MM.1S (cell line): ENCODE data around the gene TVP23C.

Experiments
- DNase-seq: peaks from one replicate; pipeline ENCODE4 v3.0.0-alpha.2; 2015
- H2AFZ ChIP-seq: fragments of 300-600 bp; sonication (generic); 2 replicates; pipeline ENCODE4 v1.6.0; 2016; ENCODE audit warnings: antibody characterized with exemption, low read length
- H3F3A ChIP-seq: fragments of 300-600 bp; sonication (generic); 2 replicates; pipeline ENCODE4 v1.6.1; 2016; ENCODE audit warnings: mild to moderate bottlenecking, antibody characterized with exemption, low read length, moderate library complexity, mixed read lengths; ENCODE audit not compliant: insufficient read depth
- H3K27ac ChIP-seq: fragments of 300-600 bp; sonication (generic); 2 replicates; pipeline ENCODE4 v1.5.1; 2016; ENCODE audit warnings: mild to moderate bottlenecking, low read length
- H3K27me3 ChIP-seq: fragments of 300-600 bp; sonication (generic); replicated peaks from 2 replicates; pipeline ENCODE4 v1.6.0; 2016; ENCODE audit warnings: low read length; ENCODE audit not compliant: insufficient read depth
- H3K36me3 ChIP-seq: fragments of 300-600 bp; sonication (generic); replicated peaks from 2 replicates; pipeline ENCODE4 v1.6.1; 2016; ENCODE audit warnings: mild to moderate bottlenecking, low read length, mixed read lengths; ENCODE audit not compliant: insufficient read depth
- H3K4me1 ChIP-seq: fragments of 300-600 bp; sonication (generic); 2 replicates; pipeline ENCODE4 v1.6.1; 2016; ENCODE audit warnings: low read length, mixed read lengths
- H3K4me2 ChIP-seq: fragments of 300-600 bp; sonication (generic); 2 replicates; pipeline ENCODE4 v1.6.0; 2016; ENCODE audit warnings: low read depth, low read length
- H3K4me3 ChIP-seq: fragments of 300-600 bp; sonication (generic); 2 replicates; pipeline ENCODE4 v1.5.1; 2016; ENCODE audit warnings: low read length, mixed read lengths
- H3K79me2 ChIP-seq: fragments of 300-600 bp; sonication (generic); 2 replicates; pipeline ENCODE4 v1.6.1; 2016; ENCODE audit warnings: mixed run types, low read length, mixed read lengths
- H3K9ac ChIP-seq: fragments of 300-600 bp; sonication (generic); 2 replicates; pipeline ENCODE4 v1.6.1; 2016; ENCODE audit warnings: low read length, mixed read lengths
- H3K9me2 ChIP-seq: fragments of 300-600 bp; sonication (generic); replicated peaks from 2 replicates; pipeline ENCODE4 v1.6.1; 2016; ENCODE audit warnings: mild to moderate bottlenecking, low read length, mixed read lengths; ENCODE audit not compliant: insufficient read depth
- H3K9me3 ChIP-seq: fragments of 300-600 bp; sonication (generic); replicated peaks from 2 replicates; pipeline ENCODE4 v1.6.1; 2016; ENCODE audit warnings: mild to moderate bottlenecking, low read length, mixed read lengths; ENCODE audit not compliant: insufficient read depth
- H4K20me1 ChIP-seq: fragments of 300-600 bp; sonication (generic); 2 replicates; pipeline ENCODE4 v1.6.1; 2016; ENCODE audit warnings: mild to moderate bottlenecking, low read length, moderate library complexity, mixed read lengths; ENCODE audit not compliant: insufficient read depth
- CTCF ChIP-seq: fragments of 300-600 bp; sonication (generic); IDR thresholded peaks from 2 replicates; pipeline ENCODE4 v1.5.1; 2016; ENCODE audit warnings: antibody characterized with exemption, low read length, mixed read lengths
- EZH2 ChIP-seq: fragments of 300-600 bp; sonication (generic); optimal IDR thresholded peaks from 2 replicates; pipeline ENCODE3; 2017; ENCODE audit warnings: low read depth, mild to moderate bottlenecking, antibody characterized with exemption, low read length, mixed read lengths
- EZH2phosphoT487 ChIP-seq: fragments of 300-600 bp; sonication (generic); IDR thresholded peaks from 2 replicates; pipeline ENCODE4 v1.6.1; 2018; ENCODE audit warnings: antibody characterized with exemption, low read length

TVP23C gene

GRCh38 chr17:15485045-15485444, 78.2 kb downstream of the TVP23C start:
- Histone ChIP-seq H4K20me1 (no peaks in the 10 kb centered on the region), H2AFZ (no peak overlapping the region), H3F3A (no peaks in the 10 kb centered on the region), H3K27me3 (no peaks in the 10 kb centered on the region), H3K79me2 (no peaks in the 10 kb centered on the region), H3K4me2 (no peak overlapping the region), H3K9me3 (no peaks in the 10 kb centered on the region), H3K27ac (no peak overlapping the region), H3K9me2 (no peaks in the 10 kb centered on the region), H3K4me1 (no peaks in the 10 kb centered on the region), H3K4me3 (no peak overlapping the region), H3K9ac (no peak overlapping the region), H3K36me3 (no peaks in the 10 kb centered on the region)
- TF ChIP-seq EZH2phosphoT487 (no peak), EZH2 (no peak), CTCF (no peak)
- no peak for DNase-seq

- Histone ChIP-seq H3K27me3 (no peaks in the 10 kb centered on the region), H3K36me3 (no peaks in the 10 kb centered on the region), H3K9me3 (no peaks in the 10 kb centered on the region), H3K4me2 (no peak overlapping the region), H3K4me1 (no peaks in the 10 kb centered on the region), H3K79me2 (no peaks in the 10 kb centered on the region), H2AFZ (no peak overlapping the region), H3K9me2 (no peaks in the 10 kb centered on the region), H3K27ac (no peak overlapping the region), H3F3A (no peaks in the 10 kb centered on the region), H3K9ac (no peak overlapping the region), H4K20me1 (no peaks in the 10 kb centered on the region), H3K4me3 (no peak overlapping the region)
- DNase-seq, result no peak
- TF ChIP-seq CTCF (no peak), EZH2phosphoT487 (no peak), EZH2 (no peak)
Measured at GRCh38 chr17:15483431-15483830, 79.9 kb downstream of the TVP23C start.

GRCh38 chr17:15482476-15482875, 80.8 kb downstream of the TVP23C start:
- TF ChIP-seq EZH2 (no peak), CTCF (no peak), EZH2phosphoT487 (no peak)

More at GRCh38 chr17:15482476-15482875, 80.8 kb downstream of the TVP23C start:
- Histone ChIP-seq H3K27me3 (no peaks in the 10 kb centered on the region), H3K9ac (no peak overlapping the region), H4K20me1 (no peaks in the 10 kb centered on the region), H3K36me3 (no peaks in the 10 kb centered on the region), H3K4me2 (no peak overlapping the region), H3F3A (no peaks in the 10 kb centered on the region), H2AFZ (no peak overlapping the region), H3K27ac (no peak overlapping the region), H3K9me2 (no peaks in the 10 kb centered on the region), H3K79me2 (no peaks in the 10 kb centered on the region), H3K4me3 (no peak overlapping the region), H3K9me3 (no peaks in the 10 kb centered on the region), H3K4me1 (no peaks in the 10 kb centered on the region)
- DNase-seq, result no peak
